Ectodermal cell (in vitro differentiated cells): Measurements from ENCODE around the gene DAP3.
"Not testable (repeated sequence)": the region's sequence is repeated elsewhere in the genome, so short reads cannot be mapped to it uniquely, and the experiment has no call there.

ENCODE experiments used
- H3K27ac ChIP-seq: 2 replicates; pipeline ENCODE4 v1.7.0; 2013; ENCODE audit warnings: mild to moderate bottlenecking, low read depth, low read length; ENCODE audit not compliant: insufficient read depth, poor library complexity, severe bottlenecking
- H3K27me3 ChIP-seq: 2 replicates; pipeline ENCODE4 v1.7.0; 2013; ENCODE audit warnings: mild to moderate bottlenecking, low read length; ENCODE audit not compliant: insufficient read depth, control insufficient read depth, poor library complexity, severe bottlenecking
- H3K36me3 ChIP-seq: one replicate; pipeline ENCODE4 v1.7.0; 2013; ENCODE audit warnings: low read length; ENCODE audit not compliant: control insufficient read depth, insufficient read depth
- H3K4me1 ChIP-seq: one replicate; pipeline ENCODE4 v1.7.0; 2013; ENCODE audit warnings: low read length; ENCODE audit not compliant: control insufficient read depth, insufficient read depth
- H3K4me3 ChIP-seq: 2 replicates; pipeline ENCODE4 v1.7.0; 2013; ENCODE audit warnings: low read depth, low read length, control low read depth; ENCODE audit not compliant: insufficient read depth
- H3K9me3 ChIP-seq: 2 replicates; pipeline ENCODE4 v1.7.0; 2013; ENCODE audit warnings: mild to moderate bottlenecking, low read length, moderate library complexity; ENCODE audit not compliant: control insufficient read depth
- WGBS, 2 experiments: methylation state at CpG; one replicate each; pipeline ENCODE4 v1.1.7; 2013; ENCODE audit warnings: missing lambda C conversion rate in 2 of 2; 5-methylcytosine and 5-hydroxymethylcytosine counted together

DAP3 gene

DNA sequence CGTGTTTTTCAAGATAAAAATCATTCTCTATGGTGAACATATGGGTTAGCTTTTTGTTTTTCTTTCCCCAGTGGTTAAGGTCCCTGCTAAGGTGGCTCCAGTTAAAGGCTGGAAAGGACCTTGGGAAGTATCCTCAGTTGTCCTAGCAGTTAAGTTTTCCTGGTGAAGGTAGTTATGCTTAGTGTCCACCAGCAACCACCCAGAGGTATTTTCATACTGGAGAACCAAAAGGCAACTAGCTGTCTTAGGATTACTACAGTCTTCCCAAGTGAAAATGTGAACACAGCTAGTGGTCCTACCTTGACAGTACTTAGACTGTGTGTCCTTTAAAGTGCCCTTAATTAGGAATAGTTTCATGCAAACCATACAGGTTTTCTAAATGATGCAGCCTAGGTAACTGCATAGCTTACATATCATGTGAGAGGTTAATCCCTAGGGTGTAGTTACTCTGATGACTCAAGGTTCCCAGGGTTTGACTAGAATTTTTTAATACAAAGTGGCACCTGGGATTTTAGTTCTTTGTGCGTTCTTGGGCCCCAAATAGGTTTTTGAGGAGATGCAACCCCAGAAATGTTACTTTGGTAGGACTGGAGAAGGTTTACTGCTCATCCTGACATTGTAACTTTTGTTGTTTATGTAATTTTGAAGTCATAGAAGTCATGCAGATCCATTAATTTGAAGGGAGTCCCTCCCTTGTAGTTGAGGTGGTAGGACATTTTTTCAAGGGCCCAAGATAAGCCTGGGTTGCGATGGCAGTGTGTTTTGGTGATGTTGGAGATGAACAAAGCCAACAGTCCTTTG lies 36.8 kb upstream of the DAP3 start:
- Histone ChIP-seq H3K36me3 (no peaks in the 10 kb centered on the region), H3K27me3 (no peaks in the 10 kb centered on the region), H3K27ac (no peak overlapping the region), H3K9me3 (no peaks in the 10 kb centered on the region), H3K4me1 (no peaks in the 10 kb centered on the region), H3K4me3 (no peak overlapping the region)
- WGBS, 2 experiments, result 86 to 89% methylated on average over 3 of the region's 3 CpGs

GRCh38 chr1:155652951-155653350 lies 35.9 kb upstream of the DAP3 start:
- WGBS, 2 experiments, result 87 to 91% methylated on average over 3 of the region's 3 CpGs
- Histone ChIP-seq H3K27me3 (no peaks in the 10 kb centered on the region), H3K27ac (no peak overlapping the region), H3K4me1 (no peaks in the 10 kb centered on the region), H3K4me3 (no peak overlapping the region), H3K9me3 (no peaks in the 10 kb centered on the region), H3K36me3 (no peaks in the 10 kb centered on the region)

GRCh38 chr1:155657463-155657862 lies 31.4 kb upstream of the DAP3 start:
- H3K27me3 ChIP-seq, result no peaks in the 10 kb centered on the region
- 96% methylated on average over 2 of the region's 2 CpGs for WGBS, 2 experiments
- no peak overlapping the region for H3K4me3 ChIP-seq
- H3K36me3 ChIP-seq, result peaks cover 12% of the 10 kb centered on the region
- no peaks in the 10 kb centered on the region for H3K9me3 ChIP-seq
- no peak overlapping the region for H3K27ac ChIP-seq
- no peaks in the 10 kb centered on the region for H3K4me1 ChIP-seq

GRCh38 chr1:155661239-155661638 lies 27.7 kb upstream of the DAP3 start:
- 100% methylated on average over 1 of the region's 4 CpGs; no CpG with 5 or more reads in 1 of the 2 experiments for WGBS, 2 experiments
- not testable (repeated sequence) for H3K4me3 ChIP-seq, H3K27me3 ChIP-seq, H3K27ac ChIP-seq, H3K9me3 ChIP-seq, H3K4me1 ChIP-seq
- peaks cover 25% of the 10 kb centered on the region for H3K36me3 ChIP-seq

DNA sequence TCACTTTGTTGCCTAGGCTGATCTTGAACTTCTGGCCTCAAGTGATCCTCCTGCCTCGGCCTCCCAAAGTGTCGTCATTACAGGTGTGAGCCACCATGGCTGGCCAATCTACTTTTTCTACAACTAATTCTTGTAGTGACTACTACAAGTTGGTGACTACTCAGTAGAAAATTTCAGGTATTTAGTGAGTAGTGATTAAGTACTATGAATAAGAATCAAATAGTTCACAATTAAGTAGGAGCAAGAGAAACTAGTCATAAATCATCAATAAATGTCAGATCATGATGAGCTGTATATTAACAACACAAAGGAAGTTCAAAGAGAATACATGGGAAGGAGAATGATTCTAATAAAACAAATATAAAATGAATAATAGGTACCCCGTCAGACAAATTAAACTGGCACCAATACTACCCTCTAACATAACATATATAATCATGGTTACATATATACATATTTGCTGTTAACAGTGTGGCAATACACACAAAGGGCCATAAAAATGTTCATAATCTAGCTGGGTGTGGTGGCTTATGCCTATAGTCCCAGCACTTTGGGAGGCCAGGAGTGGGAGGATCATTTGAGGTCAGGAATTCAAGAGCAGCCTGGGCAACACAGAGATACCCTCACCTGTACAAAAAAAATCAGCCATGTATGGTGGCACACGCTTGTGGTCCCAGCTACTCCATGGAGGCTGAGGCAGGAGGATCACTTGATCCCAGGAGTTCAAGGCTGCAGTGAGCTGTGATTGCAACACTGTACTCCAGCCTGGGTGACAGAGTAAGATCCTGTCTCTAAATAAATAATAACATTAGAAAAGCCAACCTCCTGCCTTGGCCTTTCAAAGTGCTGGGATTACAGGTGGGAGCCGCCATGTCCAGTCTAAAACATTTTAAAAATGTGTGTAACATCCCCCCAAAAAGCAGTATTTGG lies 19.4 kb upstream of the DAP3 start:
- Histone ChIP-seq H3K4me3 (no peak overlapping the region), H3K36me3 (peaks cover 59% of the 10 kb centered on the region), H3K27me3 (no peaks in the 10 kb centered on the region), H3K9me3 (no peaks in the 10 kb centered on the region), H3K4me1 (no peaks in the 10 kb centered on the region), H3K27ac (no peak overlapping the region)
- WGBS, 2 experiments, result 93 to 95% methylated on average over 4 of the region's 5 CpGs

DNA sequence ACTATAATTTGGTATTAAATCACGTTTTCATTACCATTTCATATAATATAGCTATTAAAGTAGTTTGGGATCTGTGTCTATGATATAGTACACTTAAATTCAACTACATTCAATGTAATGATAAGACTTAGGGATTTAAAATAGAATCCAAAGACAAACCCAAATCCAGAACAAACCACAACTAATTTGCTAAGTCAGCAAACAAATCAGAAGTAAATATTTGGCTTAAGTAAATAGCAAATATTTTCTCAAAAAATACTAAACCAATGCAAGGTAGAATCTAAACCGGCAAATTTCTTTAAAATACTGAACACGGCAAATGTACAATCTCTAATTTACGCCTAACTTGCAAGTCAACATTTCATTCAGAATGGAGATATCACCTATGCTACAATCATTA lies 17.1 kb upstream of the DAP3 start:
- Histone ChIP-seq H3K27ac (no peak overlapping the region), H3K27me3 (no peaks in the 10 kb centered on the region), H3K9me3 (no peaks in the 10 kb centered on the region), H3K4me1 (no peaks in the 10 kb centered on the region), H3K4me3 (no peak overlapping the region), H3K36me3 (peaks cover 60% of the 10 kb centered on the region)
- WGBS, 2 experiments, result 91 to 100% methylated on average over 3 of the region's 4 CpGs

DNA sequence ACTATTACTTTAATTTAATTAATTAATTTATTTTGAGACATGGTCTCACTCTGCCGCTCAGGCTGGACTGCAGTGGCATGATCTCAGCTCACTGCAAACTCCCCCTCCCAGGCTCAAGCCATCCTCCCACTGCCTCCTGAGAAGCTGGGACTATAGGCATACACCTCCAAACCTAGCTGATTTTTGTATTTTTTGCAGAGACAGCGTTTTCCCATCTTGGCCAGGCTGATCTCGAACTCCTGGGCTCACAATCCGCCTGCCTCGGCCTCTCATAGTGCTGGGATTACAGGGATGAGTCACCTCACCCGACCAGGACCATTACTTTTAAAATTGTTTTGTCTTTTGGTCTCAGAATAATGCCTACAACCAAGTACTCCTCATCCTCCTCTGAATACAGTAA lies 15.9 kb upstream of the DAP3 start:
- H3K4me3 ChIP-seq, result no peak overlapping the region
- no peaks in the 10 kb centered on the region for H3K27me3 ChIP-seq
- 93% methylated on average over 6 of the region's 6 CpGs for WGBS, 2 experiments
- no peaks in the 10 kb centered on the region for H3K9me3 ChIP-seq
- peaks cover 51% of the 10 kb centered on the region for H3K36me3 ChIP-seq
- no peaks in the 10 kb centered on the region for H3K4me1 ChIP-seq
- H3K27ac ChIP-seq, result no peak overlapping the region

- H3K36me3 ChIP-seq, result peaks cover 23% of the 10 kb centered on the region
- WGBS, 2 experiments, result 96 to 98% methylated on average over 3 to 4 of the region's 4 CpGs
- no peak overlapping the region for H3K27ac ChIP-seq
- no peak overlapping the region for H3K4me3 ChIP-seq
- H3K9me3 ChIP-seq, result no peaks in the 10 kb centered on the region
- H3K27me3 ChIP-seq, result no peaks in the 10 kb centered on the region
- H3K4me1 ChIP-seq, result no peaks in the 10 kb centered on the region
Measured at GRCh38 chr1:155678027-155678426, 10.9 kb upstream of the DAP3 start.

DNA sequence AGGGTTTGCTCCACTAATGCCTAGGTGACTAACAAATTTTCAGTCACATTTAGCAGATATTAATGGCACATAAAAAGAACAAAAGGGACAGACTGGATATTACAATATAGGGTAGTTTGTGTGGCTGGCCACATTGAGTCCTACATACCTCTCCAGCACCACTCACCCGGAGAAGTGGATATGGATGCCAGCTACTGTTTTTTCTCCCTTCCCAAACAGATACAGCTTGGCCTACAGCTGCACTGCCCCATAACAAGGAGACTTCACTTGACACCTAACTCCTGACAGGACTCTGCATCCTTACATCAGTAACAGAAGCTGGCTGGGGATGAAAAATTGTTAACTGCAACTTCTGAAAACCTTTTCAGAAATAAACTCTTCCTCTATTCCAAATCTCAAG lies 9.9 kb upstream of the DAP3 start:
- 100% methylated on average over 1 of the region's 1 CpG for WGBS, 2 experiments
- H3K36me3 ChIP-seq, result peaks cover 18% of the 10 kb centered on the region

DNA sequence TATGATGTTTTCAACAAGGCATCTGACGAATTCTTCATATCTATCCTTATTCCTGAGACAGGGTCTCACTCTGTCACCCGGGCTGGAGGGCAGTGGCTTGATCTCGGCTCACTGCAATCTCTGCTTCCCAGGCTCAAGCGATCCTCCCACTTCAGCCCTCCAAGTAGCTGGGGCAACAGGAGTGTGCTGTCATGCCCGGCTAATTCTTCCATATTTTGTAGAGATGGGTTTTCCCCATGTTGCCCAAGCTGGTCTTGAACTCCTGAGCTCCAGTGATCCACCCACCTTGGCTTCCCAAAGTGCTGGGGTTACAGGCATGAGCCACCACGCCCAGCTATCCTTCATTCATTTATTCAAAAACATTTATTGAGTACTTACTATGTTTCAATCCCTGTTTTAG lies 8.4 kb upstream of the DAP3 start:
- H3K9me3 ChIP-seq, result no peaks in the 10 kb centered on the region
- peaks cover 6% of the 10 kb centered on the region for H3K36me3 ChIP-seq
- WGBS, 2 experiments, result 96% methylated on average over 6 of the region's 6 CpGs

More for the DNA sequence above, 9.9 kb upstream of the DAP3 start:
- not testable (repeated sequence) for H3K9me3 ChIP-seq, H3K27ac ChIP-seq, H3K4me3 ChIP-seq, H3K4me1 ChIP-seq, H3K27me3 ChIP-seq

More for the DNA sequence above, 8.4 kb upstream of the DAP3 start:
- no peaks in the 10 kb centered on the region for H3K27me3 ChIP-seq
- no peak overlapping the region for H3K27ac ChIP-seq
- H3K4me1 ChIP-seq, result no peaks in the 10 kb centered on the region
- H3K4me3 ChIP-seq, result no peak overlapping the region
